ENCODE results near the gene FAM193B.
"Not testable (repeated sequence)": the region's sequence is repeated elsewhere in the genome, so short reads cannot be mapped to it uniquely, and the experiment has no call there.

FAM193B gene

GRCh38 chr5:177497292-177498012, 56.9 kb downstream of the FAM193B start, which contains the start of gene PDLIM7:
Gene PDLIM7, minus strand, starts transcription at chr5:177497604. Its CDS starts 1,092 bp downstream, at chr5:177496512.
- DNase-seq: peak; percentile 97

DNA sequence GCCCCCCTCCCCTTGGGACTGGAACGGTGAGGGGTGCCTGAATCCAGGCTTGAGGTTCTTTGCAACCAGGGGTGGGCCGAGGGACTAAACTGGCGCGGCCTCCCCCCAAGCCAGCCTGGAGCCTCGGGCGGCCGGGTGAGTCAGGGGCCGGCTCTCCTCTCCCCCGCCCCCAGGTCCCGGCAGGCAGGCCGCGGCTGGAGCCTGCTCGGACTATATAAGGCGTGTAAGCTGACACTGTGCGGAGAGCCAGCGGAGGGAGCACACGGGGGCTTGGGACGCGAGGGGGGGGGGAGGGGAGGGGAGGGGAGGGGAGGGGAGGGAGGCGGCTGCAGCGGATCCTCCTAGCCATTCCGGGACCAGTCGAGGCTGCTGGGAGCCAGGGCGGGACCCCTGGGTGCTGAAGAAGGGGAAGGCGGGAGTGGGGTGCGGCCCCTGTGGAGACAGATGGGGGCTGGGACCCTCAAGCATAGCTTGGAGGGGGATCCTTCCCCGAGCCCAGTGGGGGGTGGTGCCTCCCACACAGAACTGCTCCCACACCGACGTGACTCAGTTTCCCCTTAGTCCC, 57.6 kb downstream of the FAM193B start:
- DNase-seq: no peak

- DNase-seq: no peak
Observed at GRCh38 chr5:177496070-177496726, 58.2 kb downstream of the FAM193B start.

DNA sequence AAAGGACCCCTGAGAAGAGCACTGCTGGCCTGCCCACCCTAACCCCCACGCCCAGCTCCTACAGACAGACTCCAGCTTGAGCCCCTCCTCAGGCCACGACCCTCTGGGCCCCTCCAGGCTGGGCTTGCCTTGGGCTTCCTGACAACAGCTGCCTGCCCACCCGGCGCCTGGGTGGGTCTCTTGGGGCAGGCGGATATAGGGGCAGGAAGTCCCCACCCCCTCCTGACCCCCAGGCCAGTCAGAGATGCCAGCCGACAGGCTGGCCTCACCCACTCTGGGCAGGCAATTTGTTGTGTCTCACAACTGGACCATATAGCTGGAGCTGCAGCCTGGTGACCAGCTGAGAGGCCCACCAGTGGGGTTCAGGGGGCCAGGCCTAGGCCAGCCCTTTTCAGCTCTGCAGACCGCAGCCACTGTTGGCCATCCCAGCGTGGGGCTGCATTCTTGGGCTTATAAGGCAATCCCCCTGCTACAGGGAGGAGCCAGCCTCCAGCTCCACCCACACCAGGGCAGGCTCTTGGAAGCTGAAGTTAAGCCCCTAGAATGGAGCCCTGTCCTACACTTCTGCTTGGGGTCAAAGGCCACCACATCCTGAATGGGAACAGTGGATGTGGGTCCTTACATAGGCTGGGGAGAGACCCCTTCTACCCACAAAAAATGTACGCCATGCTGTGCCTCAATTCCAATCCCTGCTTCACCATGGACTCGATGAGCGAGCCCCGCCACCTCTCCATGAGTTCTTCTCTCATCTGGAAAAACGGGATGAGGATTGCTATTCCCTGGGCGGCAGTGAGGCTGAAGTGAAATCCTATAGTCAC, 58.9 kb downstream of the FAM193B start:
- DNase-seq: no peak

GRCh38 chr5:177494346-177495195, 59.8 kb downstream of the FAM193B start:
- no peak for DNase-seq

DNA sequence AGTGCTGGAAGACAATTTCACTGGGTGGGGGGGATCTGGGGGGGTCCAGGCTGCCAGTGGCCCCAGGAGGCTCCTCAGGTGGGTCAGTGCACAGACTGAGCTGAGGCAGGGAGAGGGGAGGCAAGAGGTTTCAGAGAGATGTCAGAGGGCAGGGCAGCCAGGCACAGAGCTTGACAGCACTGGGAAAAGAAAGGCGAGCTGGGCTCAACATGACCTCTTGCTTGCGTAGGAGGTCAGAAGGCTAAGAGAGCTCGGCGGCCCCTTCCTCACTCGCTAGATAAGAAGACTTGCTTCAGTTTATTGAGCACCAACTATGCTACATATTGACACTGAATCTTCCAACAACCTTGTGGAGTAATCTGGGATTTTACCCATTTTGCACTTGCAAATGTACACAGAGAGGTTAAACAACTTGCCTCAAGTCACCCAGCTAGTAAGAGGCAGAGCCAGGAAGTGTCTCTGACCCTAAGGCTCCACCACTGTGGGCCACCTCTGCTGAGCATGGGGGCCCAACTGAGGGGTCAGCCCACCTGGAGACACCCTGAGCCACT, 60.5 kb downstream of the FAM193B start:
- no peak for DNase-seq

DNA sequence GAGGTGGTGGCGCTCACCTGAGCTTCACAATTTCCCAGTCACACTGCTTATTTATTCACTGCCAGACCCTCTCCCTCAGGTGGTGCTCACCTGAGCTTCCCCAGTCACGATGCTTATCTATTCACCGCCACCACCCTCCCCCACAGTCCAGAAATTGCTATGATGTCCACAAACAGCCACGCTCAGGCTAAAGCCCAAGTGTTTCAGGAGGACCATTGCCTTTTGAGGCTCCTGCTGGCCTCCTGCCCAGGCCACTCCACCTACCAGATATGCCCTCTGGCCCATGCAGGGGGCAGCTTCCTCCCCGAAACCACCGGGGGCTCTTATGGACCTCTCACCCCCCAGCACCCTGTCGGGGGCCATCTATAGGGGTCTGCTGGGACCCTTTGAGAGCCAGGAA, 61.5 kb downstream of the FAM193B start:
- no peak for DNase-seq

- no peak for DNase-seq
Observed at GRCh38 chr5:177491983-177492746, 62.2 kb downstream of the FAM193B start.

DNA sequence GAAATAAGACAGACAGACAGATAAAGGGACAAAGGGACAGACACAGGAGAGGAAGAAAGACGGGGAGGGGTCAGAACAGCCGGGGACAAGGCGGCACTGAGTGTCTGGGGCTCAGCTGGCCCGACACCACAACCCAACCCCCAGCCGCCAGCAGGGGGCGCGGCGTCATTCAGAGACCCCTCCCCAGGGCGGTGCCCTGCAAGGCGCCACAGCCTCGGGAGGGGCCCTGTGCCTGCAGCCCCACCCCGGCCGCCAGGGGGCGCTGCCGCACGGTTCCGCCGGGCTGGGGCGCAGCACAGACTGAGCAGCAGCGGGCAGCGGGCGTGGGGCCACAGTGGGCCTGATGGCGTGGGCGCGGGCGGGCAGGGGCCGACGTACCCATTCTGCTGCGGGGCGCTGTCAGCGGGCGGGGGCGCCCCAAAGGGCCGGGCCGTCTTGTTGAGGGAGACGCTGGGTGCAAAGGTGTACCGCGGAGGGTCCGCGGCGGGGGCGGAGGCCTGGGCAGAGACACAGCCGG, 62.9 kb downstream of the FAM193B start:
- peak; percentile 72 for DNase-seq

- DNase-seq: no peak
Observed at GRCh38 chr5:177490992-177491391, 63.4 kb downstream of the FAM193B start.

- no peak for DNase-seq
Observed at GRCh38 chr5:177490311-177490991, 63.9 kb downstream of the FAM193B start.

DNA sequence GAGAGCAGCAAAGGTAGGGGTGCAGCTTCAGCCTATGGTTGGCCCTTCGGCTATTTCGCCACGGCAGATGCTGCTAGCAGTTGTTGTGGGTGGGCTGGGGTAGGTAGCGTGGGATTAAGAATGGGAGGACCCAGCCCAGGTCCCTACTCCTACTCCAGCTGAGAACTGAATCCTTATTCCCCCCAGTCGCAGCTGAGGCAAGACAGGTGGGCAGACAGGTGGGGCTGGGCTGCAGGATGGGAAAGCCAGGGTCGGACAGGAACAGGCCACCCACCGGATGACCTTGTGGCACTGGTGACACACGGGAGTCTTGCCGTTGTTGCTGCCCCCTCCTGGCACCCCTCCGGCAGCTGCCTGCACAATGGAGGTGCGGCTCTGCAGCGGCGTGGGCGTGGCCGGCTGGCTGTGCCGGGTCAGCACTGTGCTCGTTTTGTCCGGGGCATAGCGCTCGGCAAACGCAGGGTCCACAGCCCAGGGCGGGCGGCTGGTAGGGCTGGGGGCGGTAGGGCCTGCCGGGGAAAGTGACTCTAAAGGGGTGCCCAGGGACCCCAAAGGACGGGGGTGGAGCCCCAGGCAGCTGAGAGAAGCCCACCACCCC, 65.1 kb downstream of the FAM193B start:
- DNase-seq: no peak

DNA sequence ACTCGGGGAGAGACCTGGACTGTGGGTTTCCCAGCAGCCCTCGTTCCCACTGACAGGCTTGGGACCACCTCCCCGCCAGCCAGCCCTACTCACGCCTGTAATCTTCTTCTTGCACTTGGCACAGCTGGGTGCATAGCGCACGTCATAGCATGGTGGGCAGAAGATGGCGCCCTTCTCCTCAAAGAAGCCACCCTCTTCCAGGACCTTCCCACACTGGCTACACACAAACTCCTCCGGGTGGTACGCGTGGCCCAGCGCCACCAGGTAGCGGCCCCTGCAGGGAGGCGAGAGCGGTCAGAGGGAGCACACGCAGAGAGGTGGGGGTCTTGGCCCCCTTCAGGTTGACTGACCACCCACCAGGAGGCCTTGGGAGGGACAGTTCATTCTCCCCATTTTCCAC, 66.4 kb downstream of the FAM193B start:
- no peak for DNase-seq

- no peak for DNase-seq
Observed at GRCh38 chr5:177487144-177487543, 67.2 kb downstream of the FAM193B start.

DNA sequence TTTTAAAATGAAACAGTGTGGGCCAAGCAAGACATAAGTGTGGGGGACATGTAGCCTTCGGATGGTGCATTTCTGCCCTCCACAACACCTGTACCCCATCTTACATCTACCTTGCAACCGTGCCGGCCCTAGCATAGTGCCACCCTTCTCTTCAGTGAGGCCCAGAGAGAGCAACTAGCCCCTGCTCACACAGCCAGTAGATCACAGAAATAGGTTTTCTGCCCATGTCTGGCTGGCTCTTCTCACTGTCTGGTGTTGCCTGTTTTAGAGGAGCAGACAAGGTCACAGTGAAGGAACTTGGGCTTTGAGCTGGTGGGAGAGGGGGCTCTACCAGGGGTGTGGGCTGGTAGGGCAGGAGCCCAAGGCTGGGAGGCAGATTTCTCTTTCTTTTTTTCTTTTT, 68.1 kb downstream of the FAM193B start:
- DNase-seq: no peak

- DNase-seq: not testable (repeated sequence)
Observed at GRCh38 chr5:177485753-177486152, 68.6 kb downstream of the FAM193B start.

DNA sequence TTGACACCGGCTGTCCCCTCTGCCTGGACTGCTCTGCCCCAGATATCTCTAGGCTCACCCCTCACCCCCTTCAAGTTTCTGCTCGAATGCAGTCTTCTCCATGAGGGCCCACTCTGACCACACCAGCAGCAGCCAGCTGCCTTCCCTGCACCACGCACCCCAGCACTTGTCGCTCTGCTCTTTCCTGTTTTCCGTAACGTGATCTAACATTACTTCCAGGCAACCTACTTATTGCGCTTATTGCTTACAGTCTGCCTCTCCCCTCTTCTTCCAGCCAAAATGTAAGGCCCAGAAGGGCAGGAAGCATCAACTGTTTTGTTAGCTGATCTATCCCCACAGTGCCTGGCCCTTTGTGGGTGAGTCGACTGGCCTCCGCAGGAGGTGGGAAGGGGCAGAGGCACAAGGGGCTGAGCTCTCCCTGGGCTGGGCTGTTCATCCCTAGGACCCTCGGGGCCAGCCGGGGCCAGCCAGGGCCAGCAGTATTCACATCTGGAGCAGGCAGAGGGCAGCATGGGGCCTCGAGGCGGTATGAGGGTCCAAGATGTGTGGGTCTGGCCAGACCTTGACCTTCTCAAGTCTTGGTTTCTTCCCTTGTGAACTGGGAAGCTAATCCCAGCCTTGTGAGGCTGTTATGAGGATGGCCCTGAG, 69.3 kb downstream of the FAM193B start:
- no peak for DNase-seq

DNA sequence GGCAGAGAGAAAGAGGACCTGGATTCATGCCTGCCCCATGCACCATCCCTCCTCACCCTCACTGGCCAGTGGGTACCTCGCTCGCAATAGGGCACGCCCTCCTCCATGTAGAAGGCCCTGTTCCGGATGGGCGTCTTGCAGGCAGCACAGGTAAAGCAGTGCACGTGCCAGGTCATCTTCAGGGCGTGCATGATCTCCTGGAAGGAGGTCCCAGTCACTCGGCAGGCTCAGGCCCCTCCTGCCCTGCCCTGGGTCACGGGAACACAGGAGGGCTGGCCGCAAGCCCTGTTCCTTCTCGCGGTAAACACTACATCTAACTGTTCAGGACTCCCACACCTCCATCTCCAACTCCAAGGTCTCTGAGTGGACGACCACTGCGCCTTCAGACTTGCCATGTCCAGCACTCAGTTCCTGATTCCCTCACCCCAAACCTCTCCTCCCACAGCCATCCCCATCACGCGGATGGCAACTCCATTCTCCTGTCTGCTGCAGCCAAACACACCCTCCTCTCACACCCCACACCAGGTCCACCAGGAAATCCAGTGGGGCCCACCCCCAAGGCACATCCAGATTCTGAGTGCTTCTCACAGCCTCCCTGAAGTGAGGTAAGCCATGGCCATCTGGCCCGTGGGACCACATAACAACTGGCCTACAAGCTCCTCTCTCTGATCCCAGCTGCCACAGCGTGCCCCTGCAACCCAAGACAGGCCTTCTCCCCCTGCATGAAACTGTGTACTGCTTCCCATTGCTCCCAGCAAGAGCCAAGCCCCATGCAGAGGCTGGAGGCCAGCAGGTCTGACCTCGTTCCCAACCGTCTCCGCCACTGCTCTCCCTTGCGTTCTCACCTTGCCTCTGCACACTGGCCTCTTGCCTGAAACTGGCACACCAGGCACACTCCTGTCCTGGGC, 70.1 kb downstream of the FAM193B start:
- DNase-seq: no peak

All from activated effector memory CD4-positive, alpha-beta T cell treated with anti-CD3 and anti-CD28 coated beads, Interleukin-2, amount 50 U/mL, for 16 hours (primary cell).